Naive thymus-derived CD4-positive, alpha-beta T cell (primary cell): ENCODE data around the gene JAKMIP1. TPM values are rescaled to one million over a fixed set of nuclear protein-coding genes. Genes with fewer than 3 reads are reported as not detected.

Experiments
- ATAC-seq: fragments of 150-1000 bp; cut with Tn5 transposase; 2 replicates; pipeline ENCODE4 v1.10.0; 2021; ENCODE audit warnings: mild to moderate bottlenecking, moderate library complexity
- CTCF ChIA-PET: fragments of 350-600 bp; sonication (Branson Sonifier 250); formaldehyde crosslinking; loops from one replicate; lab custom pipeline; 2021; ENCODE audit warnings: antibody characterized with exemption; lab: Charles Lee
- POLR2A ChIA-PET: fragments of 350-600 bp; sonication (Branson Sonifier 250); formaldehyde crosslinking; loops from one replicate; lab custom pipeline; 2021; ENCODE audit warnings: antibody characterized with exemption, inconsistent platforms; lab: Charles Lee
- DNase-seq, 9 donors: peaks; one replicate each; pipeline versions ENCODE4 v3.0.0 to v3.0.0-alpha.2; 2020 to 2022; ENCODE audit warnings: mixed read lengths in 1 of 9
- H3K27ac ChIP-seq: one replicate; pipeline ENCODE4 v1.7.0; 2013; ENCODE audit warnings: mild to moderate bottlenecking, low read depth, low read length, moderate library complexity
- H3K27me3 ChIP-seq, 2 donors: one replicate each; pipeline ENCODE4 v1.7.0; 2013; ENCODE audit warnings: low read length in 2 of 2, mild to moderate bottlenecking in 2 of 2, moderate library complexity in 2 of 2; ENCODE audit not compliant: control insufficient read depth in 2 of 2, insufficient read depth in 2 of 2
- H3K36me3 ChIP-seq, 3 experiments: 1 replicate in 2 of 3; 2 replicates in 1 of 3; pipeline ENCODE4 v1.7.0; 2013; ENCODE audit warnings: low read length in 3 of 3, mild to moderate bottlenecking in 3 of 3, moderate library complexity in 1 of 3; ENCODE audit not compliant: insufficient read depth in 3 of 3, control insufficient read depth in 2 of 3
- H3K4me1 ChIP-seq, 2 donors: one replicate each; pipeline ENCODE4 v1.7.0; 2013; ENCODE audit warnings: low read length in 2 of 2, mild to moderate bottlenecking in 2 of 2, moderate library complexity in 1 of 2; ENCODE audit not compliant: control insufficient read depth in 2 of 2, insufficient read depth in 2 of 2
- H3K4me3 ChIP-seq: 2 replicates; pipeline ENCODE4 v1.7.0; 2013; ENCODE audit warnings: mild to moderate bottlenecking, low read length
- H3K9me3 ChIP-seq, 3 experiments: 1 replicate in 2 of 3; 2 replicates in 1 of 3; pipeline ENCODE4 v1.7.0; 2013; ENCODE audit warnings: low read length in 3 of 3; ENCODE audit not compliant: control insufficient read depth in 2 of 3
- H3K27ac Mint-ChIP-seq, 9 donors: one replicate each; pipeline ENCODE4 v1.8.0; 2020 to 2022; ENCODE audit warnings: mixed read lengths in 9 of 9, mild to moderate bottlenecking in 8 of 9, moderate library complexity in 5 of 9, inconsistent platforms in 2 of 9
- H3K27me3 Mint-ChIP-seq, 5 donors: one replicate each; pipeline ENCODE4 v1.8.0; 2021 to 2022; ENCODE audit warnings: mixed read lengths in 5 of 5, mild to moderate bottlenecking in 1 of 5
- H3K36me3 Mint-ChIP-seq, 5 donors: one replicate each; pipeline ENCODE4 v1.8.0; 2020 to 2022; ENCODE audit warnings: mixed read lengths in 5 of 5, mild to moderate bottlenecking in 3 of 5, inconsistent platforms in 1 of 5
- H3K4me1 Mint-ChIP-seq, 7 donors: one replicate each; pipeline ENCODE4 v1.8.0; 2020 to 2022; ENCODE audit warnings: mixed read lengths in 7 of 7, mild to moderate bottlenecking in 3 of 7, inconsistent platforms in 1 of 7
- H3K4me3 Mint-ChIP-seq, 10 donors: one replicate each; pipeline ENCODE4 v1.8.0; 2020 to 2022; ENCODE audit warnings: mild to moderate bottlenecking in 10 of 10, mixed read lengths in 10 of 10, moderate library complexity in 6 of 10, inconsistent platforms in 2 of 10
- H3K9me3 Mint-ChIP-seq, 11 donors: one replicate each; pipeline ENCODE4 v1.8.0; 2020 to 2022; ENCODE audit warnings: mixed read lengths in 11 of 11, mild to moderate bottlenecking in 4 of 11, inconsistent platforms in 1 of 11, moderate library complexity in 1 of 11
- intact Hi-C, 2 donors: fragments of 100-400 bp; cut with micrococcal nuclease; formaldehyde crosslinking; loops; one replicate each; pipeline ENCODE4 v1.15.1; 2023
- polyA plus RNA-seq, 2 donors: library from polyadenylated mRNA; unstranded; fragments of 300-500 nt; fragmentation: Illumina TruSeq; gene quantifications; one replicate each; pipeline ENCODE4 v1.2.3, GENCODE V29; 2021
- total RNA-seq, 6 experiments: library from RNA in 5 of 6; stranded (reverse) in 5 of 6; gene quantifications; 1 replicate in 5 of 6; 2 replicates in 1 of 6; pipeline ENCODE4 v1.2.3 and lab custom pipeline; 2021 to 2026

The JAKMIP1 gene
- total and polyA plus RNA-seq, 7 experiments from 2014 or later: 0.21 to 15.3 (median 2.4) TPM; not detected in 3

DNA sequence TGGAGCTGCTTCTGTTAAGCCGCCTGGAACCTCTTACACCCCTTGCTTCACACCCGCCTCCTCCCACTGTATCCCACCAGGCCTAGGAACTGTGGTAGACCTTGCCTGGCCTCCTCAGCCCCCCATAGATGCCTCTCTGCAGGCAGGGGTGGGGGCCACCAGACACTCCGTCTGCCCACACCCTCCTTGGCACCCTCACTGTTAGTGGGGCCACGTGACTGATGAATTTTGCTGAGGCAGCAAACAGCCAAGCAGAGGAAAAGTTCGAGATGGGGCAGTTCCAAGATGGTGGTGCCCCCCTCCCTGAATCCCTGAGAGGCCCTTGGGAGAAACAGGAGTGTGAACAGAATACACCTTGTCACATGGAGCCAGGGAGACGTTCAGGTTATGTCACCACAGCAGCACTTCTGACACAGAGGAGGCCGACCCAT lies 141.0 kb downstream of the JAKMIP1 start:
- POLR2A ChIA-PET: no interaction called here

DNA sequence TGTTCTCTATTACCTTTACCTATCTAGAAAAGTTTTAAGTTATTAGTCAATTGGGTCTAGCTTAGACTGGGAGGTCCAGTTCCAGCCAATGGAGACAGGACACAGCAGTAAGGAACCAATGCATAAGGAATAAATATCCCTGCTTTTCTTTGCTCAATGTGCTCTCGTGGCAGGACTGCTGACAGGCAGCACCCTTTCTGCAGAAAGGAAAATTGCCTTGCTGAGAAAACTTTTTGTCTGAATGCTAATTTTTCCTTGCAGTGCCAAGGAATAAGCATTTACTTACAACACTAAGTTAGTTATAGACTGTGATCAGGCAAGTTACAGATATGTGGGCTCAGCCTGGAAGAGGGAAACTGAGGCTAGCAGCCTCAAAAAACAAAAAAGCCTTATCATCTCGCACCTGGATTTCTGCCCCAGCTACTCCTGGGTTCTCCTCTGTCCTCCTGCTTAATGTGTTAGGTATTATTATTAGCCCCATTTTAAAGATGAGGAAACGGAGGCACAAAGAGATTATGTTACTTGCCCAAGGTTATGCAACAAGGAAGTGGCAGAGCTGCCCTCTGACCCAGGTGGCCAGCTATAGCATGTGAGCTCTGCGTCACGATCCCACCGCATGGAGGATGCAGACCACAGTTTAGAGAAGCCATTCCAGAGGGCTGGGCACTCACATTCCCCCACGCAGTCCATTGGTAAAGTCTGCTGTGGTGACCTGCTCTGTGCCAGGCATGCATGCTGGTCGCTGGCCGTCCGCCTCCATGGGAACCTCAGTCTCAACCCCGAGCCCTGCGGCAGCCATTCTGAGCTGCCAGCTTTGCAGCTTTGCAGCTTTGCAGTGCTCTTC lies 141.6 kb downstream of the JAKMIP1 start:
- H3K4me3 Mint-ChIP-seq: peak overlapping the region in 1 of 10 donors; percentile 38
- H3K4me1 ChIP-seq: no peaks in the 10 kb centered on the region
- peaks cover 6 to 39% (median 16%) of the 10 kb centered on the region in 11 donors for H3K9me3 Mint-ChIP-seq
- H3K27me3 ChIP-seq: no peaks in the 10 kb centered on the region
- H3K27ac ChIP-seq: no peak overlapping the region
- intact Hi-C loops: no loop called here
- no peak for DNase-seq
- H3K27me3 Mint-ChIP-seq: peaks cover 0 to 12% (median 0%) of the 10 kb centered on the region in 5 donors
- peaks cover 0 to 52% (median 0%) of the 10 kb centered on the region in 5 donors for H3K36me3 Mint-ChIP-seq
- peaks cover 0 to 32% (median 0%) of the 10 kb centered on the region in 3 experiments for H3K36me3 ChIP-seq
- H3K4me1 Mint-ChIP-seq: no peaks in the 10 kb centered on the region
- no peak overlapping the region for H3K27ac Mint-ChIP-seq
- no peak overlapping the region for H3K4me3 ChIP-seq
- H3K9me3 ChIP-seq: peaks cover 6 to 33% (median 12%) of the 10 kb centered on the region in 3 experiments
- ATAC-seq: no peak
- CTCF ChIA-PET: no interaction called here
- POLR2A ChIA-PET: no interaction called here

More for the DNA sequence above, 141.0 kb downstream of the JAKMIP1 start:
- H3K27ac Mint-ChIP-seq: no peak overlapping the region
- Histone ChIP-seq H3K36me3 (peaks cover 0 to 32% (median 0%) of the 10 kb centered on the region in 3 experiments), H3K4me1 (no peaks in the 10 kb centered on the region), H3K9me3 (peaks cover 6 to 33% (median 12%) of the 10 kb centered on the region in 3 experiments), H3K27ac (no peak overlapping the region), H3K4me3 (no peak overlapping the region), H3K27me3 (no peaks in the 10 kb centered on the region)
- H3K4me3 Mint-ChIP-seq: no peak overlapping the region
- no peak for ATAC-seq
- peaks cover 6 to 39% (median 16%) of the 10 kb centered on the region in 11 donors for H3K9me3 Mint-ChIP-seq
- H3K4me1 Mint-ChIP-seq: no peaks in the 10 kb centered on the region
- peaks cover 0 to 53% (median 0%) of the 10 kb centered on the region in 5 donors for H3K36me3 Mint-ChIP-seq
- peaks cover 0 to 14% (median 0%) of the 10 kb centered on the region in 5 donors for H3K27me3 Mint-ChIP-seq
- CTCF ChIA-PET: no interaction called here
- DNase-seq: no peak
- intact Hi-C loops: no loop called here

DNA sequence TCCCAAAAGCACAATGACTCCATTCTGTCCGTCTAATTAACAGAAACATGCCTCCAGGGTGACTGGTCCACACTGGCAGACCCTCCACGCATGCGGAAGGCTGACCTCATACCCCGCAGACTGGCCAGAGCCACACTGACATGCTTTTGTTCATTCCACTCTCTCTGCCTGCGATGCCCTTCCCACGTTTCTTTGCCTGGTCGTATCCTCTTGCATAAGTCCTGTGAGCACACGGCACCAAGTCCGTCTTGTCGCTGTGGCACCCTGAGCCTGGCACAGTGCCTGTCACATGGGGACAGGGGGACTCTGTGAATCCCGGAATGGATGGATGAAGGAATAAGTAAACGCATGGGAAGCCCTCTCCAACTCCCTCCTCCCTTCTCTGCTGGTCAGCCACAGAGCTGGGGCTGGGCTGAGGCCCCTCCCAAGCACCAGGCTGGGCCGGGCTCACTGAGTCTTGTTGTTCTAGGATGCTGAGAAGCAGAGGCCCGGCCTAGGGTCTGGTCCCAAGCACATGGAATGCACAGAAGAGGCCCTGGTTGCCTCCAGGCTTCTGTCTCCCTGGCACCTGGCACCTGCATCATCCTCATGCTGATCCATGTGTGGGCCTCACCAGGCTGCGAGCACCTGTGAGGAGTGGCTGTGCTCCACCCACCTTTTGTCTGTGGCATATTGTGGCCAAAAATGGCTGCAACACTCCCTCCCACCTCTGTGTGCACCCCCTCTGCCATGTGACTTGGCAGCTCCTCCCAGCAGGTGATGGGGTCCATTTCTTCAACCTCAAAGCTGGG lies 143.2 kb downstream of the JAKMIP1 start:
- H3K9me3 ChIP-seq: peaks cover 6 to 33% (median 12%) of the 10 kb centered on the region in 3 experiments
- CTCF ChIA-PET: no interaction called here

DNA sequence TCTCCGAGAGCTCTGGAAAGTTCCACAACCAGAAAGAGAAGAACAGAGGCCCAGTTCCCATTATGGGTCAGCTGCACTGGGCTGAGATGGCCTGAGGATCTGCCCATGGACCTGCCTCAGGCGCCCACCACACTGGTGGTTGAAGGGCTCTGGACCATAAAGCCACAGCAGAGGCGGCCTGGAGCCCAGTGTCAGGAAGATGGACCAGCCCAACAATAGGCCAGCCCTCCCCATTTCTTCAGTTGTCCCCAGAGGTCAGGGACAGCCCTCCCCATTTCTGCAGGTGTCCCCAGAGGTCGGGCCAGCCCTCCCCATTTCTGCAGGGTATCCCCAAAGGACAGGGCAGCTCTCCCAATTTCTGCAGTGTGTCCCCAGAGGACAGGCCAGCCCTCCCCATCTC lies 144.9 kb downstream of the JAKMIP1 start:
- Histone ChIP-seq H3K9me3 (peaks cover 6 to 32% (median 10%) of the 10 kb centered on the region in 3 experiments), H3K4me1 (no peaks in the 10 kb centered on the region), H3K27ac (no peak overlapping the region), H3K27me3 (no peaks in the 10 kb centered on the region), H3K4me3 (no peak overlapping the region), H3K36me3 (peaks cover 0 to 25% (median 0%) of the 10 kb centered on the region in 3 experiments)
- no peak for ATAC-seq
- peaks cover 0 to 30% (median 0%) of the 10 kb centered on the region in 5 donors for H3K36me3 Mint-ChIP-seq
- ChIA-PET POLR2A (no interaction called here), CTCF (no interaction called here)
- H3K4me3 Mint-ChIP-seq: no peak overlapping the region
- peaks cover 3 to 28% (median 12%) of the 10 kb centered on the region in 11 donors for H3K9me3 Mint-ChIP-seq
- no peak for DNase-seq
- H3K4me1 Mint-ChIP-seq: no peaks in the 10 kb centered on the region
- no peak overlapping the region for H3K27ac Mint-ChIP-seq
- H3K27me3 Mint-ChIP-seq: peaks cover 0 to 8% (median 0%) of the 10 kb centered on the region in 5 donors
- intact Hi-C loops: no loop called here

More for the DNA sequence above, 143.2 kb downstream of the JAKMIP1 start:
- POLR2A ChIA-PET: no interaction called here
- Mint-ChIP-seq H3K27me3 (peaks cover 0 to 5% (median 0%) of the 10 kb centered on the region in 5 donors), H3K4me1 (no peaks in the 10 kb centered on the region), H3K27ac (no peak overlapping the region), H3K36me3 (peaks cover 0 to 43% (median 0%) of the 10 kb centered on the region in 5 donors), H3K9me3 (peaks cover 4 to 39% (median 14%) of the 10 kb centered on the region in 11 donors), H3K4me3 (no peak overlapping the region)
- intact Hi-C loops: no loop called here
- Histone ChIP-seq H3K4me3 (no peak overlapping the region), H3K27me3 (no peaks in the 10 kb centered on the region), H3K36me3 (peaks cover 0 to 32% (median 0%) of the 10 kb centered on the region in 3 experiments), H3K4me1 (no peaks in the 10 kb centered on the region), H3K27ac (no peak overlapping the region)
- ATAC-seq: no peak
- DNase-seq: no peak

DNA sequence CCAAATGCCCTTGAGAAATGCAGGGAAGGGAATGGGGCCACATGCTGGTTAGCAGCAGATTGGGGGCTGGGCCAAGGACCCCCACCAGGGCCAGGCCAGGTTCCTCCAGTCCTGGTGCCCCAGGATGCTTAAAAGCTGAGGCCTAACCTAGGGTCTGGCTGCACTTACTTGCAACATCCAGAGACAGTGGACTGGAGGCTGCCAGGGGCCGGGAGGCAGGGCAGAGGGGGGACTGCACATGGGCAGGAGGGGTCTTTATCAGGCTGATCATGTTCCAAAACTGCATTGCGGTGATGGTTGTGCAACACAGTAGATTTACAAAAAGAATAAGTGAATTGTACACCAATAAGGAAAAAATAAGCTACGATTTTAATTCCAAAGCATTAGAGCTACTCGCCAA lies 145.3 kb downstream of the JAKMIP1 start:
- Mint-ChIP-seq H3K4me3 (no peak overlapping the region), H3K27me3 (peaks cover 0 to 9% (median 0%) of the 10 kb centered on the region in 5 donors), H3K4me1 (no peaks in the 10 kb centered on the region), H3K27ac (no peak overlapping the region), H3K36me3 (peaks cover 0 to 26% (median 0%) of the 10 kb centered on the region in 5 donors), H3K9me3 (peaks cover 0 to 24% (median 10%) of the 10 kb centered on the region in 11 donors)
- no peak for DNase-seq
- Histone ChIP-seq H3K9me3 (peaks cover 6 to 28% (median 7%) of the 10 kb centered on the region in 3 experiments), H3K4me1 (no peaks in the 10 kb centered on the region), H3K27me3 (no peaks in the 10 kb centered on the region), H3K4me3 (no peak overlapping the region), H3K27ac (no peak overlapping the region), H3K36me3 (peaks cover 0 to 21% (median 0%) of the 10 kb centered on the region in 3 experiments)
- CTCF ChIA-PET: no interaction called here
- ATAC-seq: no peak
- POLR2A ChIA-PET: no interaction called here
- intact Hi-C loops: no loop called here

DNA sequence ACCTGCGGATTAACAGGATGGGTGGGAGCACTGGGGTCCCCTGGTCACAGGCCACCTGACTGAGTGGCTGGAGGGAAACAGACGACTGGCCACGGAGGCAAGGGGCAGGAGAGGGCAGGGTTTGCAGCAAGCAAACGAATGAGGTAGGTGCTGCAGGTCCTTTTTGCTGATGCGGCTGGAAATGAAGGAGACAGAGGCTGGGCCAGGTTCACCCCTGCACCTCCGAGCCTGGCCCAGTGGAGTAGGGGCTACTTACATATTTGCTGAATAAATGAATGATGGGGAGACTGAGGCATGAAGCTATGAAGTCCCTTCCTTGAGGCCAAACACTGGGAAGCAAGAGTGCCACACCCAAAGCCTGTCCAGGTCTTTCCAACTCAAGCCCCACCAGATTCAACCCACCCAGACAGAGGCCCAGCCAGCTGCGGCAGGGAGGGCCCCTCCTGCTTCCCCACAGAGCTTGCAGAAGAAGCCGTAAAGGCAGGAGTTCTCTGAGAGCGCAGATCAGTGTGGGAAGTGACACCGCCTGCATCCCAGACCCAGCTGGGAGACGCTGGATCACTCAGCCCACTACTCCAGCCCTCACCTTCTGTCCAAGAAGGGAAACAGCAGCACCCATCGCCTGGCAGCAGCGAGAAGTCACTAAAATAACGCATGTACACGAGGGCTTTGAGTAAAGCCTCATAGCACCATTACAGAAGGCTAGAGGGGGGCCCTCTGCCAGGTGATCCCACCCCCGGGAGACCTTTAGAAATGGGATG lies 146.0 kb downstream of the JAKMIP1 start:
- ATAC-seq: no peak
- Histone ChIP-seq H3K27me3 (no peaks in the 10 kb centered on the region), H3K36me3 (peaks cover 0 to 16% (median 0%) of the 10 kb centered on the region in 3 experiments), H3K4me3 (no peak overlapping the region), H3K4me1 (no peaks in the 10 kb centered on the region), H3K9me3 (peaks cover 6 to 21% (median 7%) of the 10 kb centered on the region in 3 experiments), H3K27ac (no peak overlapping the region)
- DNase-seq: no peak
- Mint-ChIP-seq H3K27ac (no peak overlapping the region), H3K9me3 (peaks cover 0 to 20% (median 10%) of the 10 kb centered on the region in 11 donors), H3K4me3 (no peak overlapping the region), H3K27me3 (peaks cover 0 to 9% (median 0%) of the 10 kb centered on the region in 5 donors), H3K4me1 (no peaks in the 10 kb centered on the region), H3K36me3 (peaks cover 0 to 19% (median 0%) of the 10 kb centered on the region in 5 donors)
- ChIA-PET POLR2A (no interaction called here), CTCF (interaction anchor here (0.6 kb wide), 1 partner anchor 1155 kb away, joined by 4 read pairs; no protein-coding TSS in a partner anchor)
- intact Hi-C loops: no loop called here
